ENCODE measurements around the gene FAM32A.

FAM32A gene

DNA sequence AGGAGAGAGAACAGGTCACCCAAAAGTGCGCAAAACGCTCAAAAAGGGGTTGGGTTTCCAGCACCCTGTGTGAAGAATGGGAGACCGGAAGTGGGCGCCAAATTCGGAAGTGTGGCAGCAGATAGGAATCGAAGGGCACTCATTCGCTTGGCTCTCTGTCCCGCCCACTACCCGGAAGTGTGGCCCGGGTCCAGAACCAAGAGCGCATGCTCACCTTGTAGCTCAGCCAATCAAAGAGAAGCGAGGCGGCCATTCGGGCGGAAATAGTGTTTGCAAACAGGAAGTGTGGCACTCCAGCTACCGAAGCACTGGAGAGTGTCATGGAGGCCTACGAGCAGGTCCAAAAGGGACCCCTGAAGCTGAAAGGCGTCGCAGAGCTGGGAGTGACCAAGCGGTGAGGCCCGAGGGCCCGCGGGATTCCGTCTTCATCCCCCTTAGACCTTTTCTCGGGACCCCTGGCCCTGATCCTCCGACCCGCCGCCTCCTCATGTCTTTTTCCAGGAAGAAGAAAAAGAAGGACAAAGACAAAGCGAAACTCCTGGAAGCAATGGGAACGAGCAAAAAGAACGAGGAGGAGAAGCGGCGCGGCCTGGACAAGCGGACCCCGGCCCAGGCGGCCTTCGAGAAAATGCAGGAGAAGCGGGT is at the start of gene FAM32A:
FAM32A (plus strand) TSS at position 288 of the 645 bp plus-strand sequence; CDS start at position 321, 33 bp downstream.
- peak; percentile 87 for DNase-seq

DNA sequence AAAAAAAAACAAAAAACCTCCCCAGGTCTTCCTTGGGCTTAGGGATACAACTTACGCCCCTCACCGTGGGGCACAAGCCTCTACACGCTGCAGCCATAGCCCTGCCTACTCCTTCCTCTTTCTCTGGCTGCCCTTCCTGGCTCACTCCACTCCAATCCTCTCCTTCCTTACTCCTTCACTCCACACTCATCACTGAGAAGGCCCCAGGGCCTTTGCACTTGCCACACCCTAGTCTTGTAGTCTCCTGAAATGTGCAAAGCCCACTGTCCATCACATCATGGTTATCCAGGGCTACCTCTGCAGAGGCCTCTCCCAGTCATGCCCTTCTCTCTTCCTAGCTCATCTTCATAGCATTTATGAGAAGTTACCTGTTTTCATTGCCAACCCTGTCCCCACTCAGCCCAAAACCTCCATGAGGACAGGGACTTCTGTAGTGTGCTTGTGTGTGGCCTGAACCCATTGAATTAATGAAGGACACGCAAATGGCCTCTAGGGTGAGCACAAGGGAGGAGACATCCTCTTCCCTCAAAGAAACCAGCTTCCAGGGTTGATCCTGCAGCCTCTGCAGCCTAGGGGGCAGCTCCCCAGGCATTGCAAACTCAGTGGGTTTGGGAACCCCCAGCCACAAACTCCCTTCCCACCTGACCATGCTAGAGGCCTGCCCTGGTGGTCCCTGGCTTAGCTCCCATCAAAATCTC is 49.6 kb upstream of the FAM32A start:
- DNase-seq, result no peak

DNA sequence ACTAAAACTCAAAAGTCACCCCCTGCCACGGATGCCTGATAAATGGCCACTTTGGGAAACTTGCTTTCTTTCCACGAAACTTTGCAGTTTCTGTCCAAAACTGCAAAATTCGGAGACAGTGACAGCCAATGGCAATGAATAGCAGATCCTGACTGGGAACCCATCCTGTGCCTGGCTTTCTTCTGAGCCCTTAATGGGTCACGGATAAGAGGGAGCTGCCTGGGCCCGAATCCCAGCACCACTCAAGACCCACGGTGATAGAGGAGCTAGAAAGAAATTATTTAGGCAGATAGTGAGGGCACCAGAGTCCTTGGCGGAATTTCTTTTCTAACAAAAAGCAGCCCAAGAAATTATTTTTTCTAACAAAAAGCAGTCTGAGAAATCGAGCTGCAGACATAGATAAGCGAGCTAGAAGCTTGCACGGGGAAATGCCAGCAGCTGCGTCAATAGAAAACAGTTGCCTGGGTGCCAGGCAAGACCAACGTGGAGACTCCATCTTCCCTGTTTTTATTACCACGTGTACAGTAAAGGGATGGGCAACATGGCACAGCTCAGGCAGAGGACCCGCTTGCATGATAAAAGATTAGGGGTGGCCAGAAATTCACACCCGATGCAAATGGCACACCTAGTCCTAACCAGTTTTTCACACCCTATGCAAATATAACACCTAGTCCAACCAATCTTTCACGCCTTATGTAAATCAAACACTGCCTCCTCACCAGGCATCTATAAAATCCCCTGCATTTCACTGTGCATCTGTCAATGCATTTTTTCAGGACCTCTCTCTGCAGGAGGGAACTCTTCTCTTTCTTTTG is 48.8 kb upstream of the FAM32A start:
- DNase-seq, result no peak

DNA sequence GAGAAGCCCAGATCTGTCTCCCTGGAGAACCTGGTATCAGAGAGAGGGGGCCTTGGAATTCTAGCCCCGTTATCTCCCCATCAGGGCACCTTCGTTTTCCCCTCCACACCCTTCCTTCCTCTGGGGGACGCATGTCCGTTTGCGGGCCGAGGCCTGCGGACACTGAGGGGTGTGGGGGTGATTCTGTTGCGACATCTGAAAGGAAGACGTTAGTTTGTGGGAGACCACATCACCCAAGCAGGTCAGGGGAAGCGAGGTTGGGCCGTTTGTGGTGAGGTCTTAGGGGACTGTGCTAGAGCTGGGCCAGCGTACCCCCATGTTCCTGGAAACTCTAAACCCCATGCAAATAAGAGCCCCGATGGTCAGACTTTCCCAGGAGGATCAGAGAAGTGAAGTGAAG is 45.5 kb upstream of the FAM32A start:
- DNase-seq, result no peak

DNA sequence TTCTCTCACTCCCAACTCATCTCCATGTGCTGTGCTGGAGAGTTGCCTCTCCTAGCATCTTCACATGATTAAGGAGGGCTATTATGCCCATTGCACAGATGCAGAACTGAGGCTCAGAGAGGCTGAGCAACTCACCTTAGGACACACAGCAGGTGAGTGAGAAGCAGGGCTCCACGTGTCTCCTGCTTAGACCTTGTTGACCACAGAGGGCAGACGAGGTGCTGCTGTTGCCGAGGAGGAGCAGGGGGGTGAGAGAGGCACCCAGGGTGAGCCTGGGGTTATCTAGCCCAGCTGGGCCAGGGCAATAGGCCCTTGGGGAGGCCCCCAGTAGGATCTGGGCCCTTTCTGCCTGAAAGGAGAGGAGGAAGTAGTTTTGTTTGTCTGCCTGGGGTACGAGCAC is 44.2 kb upstream of the FAM32A start:
- DNase-seq, result no peak

DNA sequence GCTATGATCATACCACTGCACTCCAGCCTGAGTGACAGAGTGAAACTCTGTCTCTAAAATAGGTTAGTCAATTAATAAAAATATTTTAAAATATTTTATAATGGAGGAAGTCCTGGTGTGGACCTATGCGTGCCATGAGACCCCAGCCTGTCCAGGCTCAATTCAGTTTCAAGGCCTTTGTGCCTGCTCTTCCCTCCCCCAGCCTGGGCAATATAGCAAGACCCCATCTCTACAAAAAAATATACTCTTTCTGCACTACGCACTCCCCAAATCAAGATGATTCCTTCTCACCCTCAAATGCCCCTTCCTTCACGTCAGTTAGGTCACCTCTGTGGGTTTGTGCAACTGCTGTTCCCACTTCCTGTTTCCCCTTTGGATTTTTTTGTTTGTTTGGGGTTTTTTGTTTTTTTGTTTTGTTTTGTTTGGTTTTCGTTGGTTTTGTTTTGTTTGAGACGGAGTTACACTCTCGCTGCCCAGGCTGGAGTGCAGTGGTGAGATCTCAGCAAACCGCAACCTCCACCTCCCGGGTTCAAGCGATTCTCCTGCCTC is 43.1 kb upstream of the FAM32A start:
- no peak for DNase-seq

DNA sequence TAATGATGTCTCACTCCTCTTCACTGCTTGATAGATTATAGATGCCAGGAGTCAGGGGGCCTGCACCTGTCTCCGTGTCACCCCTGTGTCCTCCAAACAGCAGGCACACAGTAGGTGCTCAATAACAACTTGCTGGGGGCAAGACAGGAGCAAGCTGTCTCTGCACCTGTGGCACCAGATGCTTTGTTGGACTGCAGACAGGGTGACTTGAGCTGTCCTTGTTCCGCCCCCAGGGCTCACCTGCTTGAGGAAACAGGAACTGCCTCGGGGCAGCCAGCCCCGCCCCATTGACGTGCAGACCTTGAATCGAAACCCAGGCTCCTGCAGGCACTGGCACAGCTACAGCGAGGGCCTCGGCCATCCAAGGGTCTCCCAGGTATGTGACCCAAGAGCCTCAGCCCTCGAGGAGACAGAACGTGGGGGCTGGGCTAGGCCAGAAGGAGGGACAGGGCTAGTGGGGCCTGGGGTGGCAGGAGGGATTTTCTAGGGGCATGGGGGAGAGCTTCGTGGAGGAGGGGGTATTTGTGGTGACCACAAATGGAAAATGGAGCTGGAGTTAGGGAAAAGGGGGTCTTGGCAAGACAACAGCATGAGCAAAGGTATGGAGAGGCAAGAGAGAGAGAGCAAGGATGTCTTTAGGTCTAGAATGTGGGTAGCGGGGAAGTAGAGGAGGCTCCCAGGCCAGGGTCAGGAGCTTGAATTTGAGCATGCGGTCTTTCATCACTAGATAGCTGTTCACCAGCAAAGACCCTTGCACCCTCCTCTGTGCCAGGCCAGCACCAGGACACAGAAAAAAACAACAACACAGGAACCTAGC is 41.6 kb upstream of the FAM32A start, which contains the start of gene HSH2D:
HSH2D (plus strand) TSS at position 287 of the 817 bp plus-strand sequence. CDS start 5,066 bp downstream, outside the sequence.
- DNase-seq, result no peak

DNA sequence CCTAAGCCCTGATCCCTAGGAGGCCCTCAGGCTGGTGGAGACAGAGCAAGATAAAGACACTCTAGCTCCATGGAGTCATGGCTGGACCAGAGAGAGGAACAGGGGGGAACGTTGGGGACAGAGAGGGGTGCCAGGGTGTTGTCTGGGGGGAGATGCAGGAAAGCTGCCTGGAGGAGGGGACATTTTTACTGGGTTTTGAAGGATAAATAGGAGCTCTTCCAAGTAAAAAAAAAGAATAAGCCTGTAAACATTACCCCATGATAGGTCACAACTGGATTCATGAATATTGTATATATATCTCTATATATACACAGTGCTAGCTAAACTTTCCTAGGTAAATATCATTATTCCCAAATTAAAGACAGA is 41.0 kb upstream of the FAM32A start:
- no peak for DNase-seq

DNA sequence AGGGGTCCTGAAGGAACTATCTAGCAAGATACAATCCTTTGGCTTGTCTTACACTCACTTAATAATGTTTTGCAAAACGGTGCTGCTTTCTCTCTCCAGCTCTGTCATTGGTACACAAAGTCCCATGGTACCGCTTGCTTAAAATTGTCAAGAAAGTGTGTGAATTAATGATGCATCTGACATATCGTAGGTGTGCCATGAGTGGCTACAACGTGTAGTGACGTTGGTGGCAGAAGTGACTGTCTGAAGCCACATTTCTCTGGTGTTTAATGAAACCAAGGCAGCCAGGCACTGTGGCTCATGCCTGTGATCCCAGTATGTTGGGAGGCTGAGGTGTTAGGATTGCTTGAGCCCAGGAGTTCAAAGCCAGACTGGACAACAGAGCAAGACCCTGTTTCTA is 39.1 kb upstream of the FAM32A start:
- DNase-seq, result no peak

DNA sequence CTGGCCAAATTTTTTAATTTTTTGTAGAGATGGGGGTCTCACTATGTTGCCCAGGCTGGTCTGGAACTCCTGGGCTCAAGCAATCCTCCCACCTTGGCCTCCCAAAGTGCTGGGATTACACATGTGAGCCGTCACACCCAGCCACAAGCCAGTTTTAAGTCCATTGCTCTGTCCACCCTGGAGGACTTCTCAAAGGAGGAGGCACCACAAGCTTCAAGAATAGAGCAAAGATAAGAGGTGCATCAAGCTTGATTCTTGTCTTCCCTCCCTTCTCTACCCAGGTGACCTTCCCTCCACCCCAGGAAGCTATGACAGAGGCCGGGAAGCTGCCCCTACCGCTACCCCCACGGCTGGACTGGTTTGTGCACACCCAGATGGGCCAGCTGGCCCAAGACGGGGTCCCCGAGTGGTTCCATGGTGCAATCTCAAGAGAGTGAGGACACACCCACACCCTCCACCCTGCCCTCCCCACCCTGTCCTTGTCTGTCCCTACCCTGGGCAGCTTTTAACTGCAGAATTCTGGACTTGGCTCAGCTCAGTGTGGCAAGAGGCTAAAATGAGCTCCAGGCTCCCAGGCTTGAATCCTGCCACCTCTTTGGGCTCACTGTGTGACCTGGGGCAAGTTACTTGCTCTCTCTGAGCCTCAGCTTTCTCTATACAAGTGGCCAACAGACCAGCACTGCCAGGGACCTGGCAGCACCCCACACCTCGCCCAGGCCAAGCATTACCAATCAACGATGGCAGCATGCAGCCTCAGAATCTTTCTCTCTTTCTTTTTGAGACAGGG is 36.6 kb upstream of the FAM32A start:
- DNase-seq, result no peak

DNA sequence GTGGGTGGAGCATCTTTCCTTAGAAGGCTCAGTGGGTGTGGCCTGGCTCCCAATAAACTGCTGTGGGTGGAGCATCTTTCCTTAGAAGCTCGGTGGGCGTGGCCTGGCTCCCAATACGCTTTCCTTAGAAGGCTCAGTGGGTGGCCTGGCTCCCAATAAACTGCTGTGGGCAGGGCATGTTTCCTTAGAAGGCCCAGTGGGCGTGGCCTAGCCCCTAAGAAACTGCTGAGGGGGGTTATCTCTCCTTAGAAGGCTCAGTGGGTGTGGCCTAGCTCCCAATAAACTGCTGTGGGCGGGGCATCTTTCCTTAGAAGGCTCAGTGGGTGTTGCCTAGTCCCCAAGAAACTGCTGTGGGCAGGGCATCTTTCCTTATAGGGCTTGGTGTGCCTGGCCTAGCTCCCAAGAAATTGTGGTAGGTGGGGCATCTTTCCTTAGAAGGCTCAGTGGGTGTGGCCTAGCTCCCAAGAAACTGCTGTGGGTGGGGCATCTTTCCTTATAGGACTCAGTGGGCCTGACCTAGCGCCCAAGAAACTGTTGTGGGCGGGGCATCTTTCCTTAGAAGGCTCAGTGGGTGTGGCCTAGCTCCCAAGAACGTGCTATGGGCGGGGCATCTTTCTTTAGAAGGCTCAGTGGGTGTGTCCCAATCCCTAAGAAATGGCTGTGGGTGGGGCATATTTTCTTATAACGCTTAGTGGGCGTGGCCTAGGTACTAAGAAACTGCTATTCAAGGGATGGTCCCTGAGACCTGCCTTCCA is 31.5 kb upstream of the FAM32A start:
- no peak for DNase-seq

DNA sequence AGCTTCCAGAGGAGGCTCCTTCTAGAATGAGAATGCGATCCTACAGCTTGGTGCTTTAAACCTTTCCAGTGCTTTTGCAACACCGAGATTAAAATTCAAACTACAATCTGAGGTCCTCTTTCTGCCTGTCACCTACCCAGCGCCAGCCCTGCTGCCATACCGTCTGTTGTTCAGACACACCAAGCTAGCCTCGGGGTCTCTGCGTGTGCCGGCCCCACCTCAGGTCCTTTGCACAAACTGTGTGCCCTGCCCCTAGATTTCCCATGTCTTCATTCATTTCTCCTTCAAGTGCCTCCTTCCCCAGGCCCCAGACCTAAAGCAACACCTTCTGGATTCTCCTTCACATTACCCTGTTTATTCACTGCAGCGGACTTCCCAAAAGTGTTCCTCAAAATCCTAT is 30.7 kb upstream of the FAM32A start:
- no peak for DNase-seq

DNA sequence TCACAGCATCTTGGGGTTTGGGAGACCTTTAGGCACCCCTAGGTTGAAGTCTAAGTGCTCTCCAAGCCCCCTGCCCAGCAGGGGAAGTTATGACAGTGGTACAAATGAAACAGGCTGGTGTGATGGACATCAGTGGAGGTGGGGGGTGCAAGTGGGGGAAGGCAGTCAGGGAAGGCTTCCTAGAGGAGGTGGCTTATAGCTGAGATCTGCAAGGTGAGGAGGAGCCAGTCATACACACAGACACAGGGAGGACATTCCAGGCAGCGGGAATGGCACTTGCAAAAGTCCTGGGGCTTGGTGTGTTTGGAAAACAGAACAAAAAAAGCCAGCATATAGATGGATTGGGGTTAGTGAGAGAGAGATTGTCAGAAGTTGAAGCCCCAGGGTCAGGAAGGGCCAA is 30.1 kb upstream of the FAM32A start:
- no peak for DNase-seq

DNA sequence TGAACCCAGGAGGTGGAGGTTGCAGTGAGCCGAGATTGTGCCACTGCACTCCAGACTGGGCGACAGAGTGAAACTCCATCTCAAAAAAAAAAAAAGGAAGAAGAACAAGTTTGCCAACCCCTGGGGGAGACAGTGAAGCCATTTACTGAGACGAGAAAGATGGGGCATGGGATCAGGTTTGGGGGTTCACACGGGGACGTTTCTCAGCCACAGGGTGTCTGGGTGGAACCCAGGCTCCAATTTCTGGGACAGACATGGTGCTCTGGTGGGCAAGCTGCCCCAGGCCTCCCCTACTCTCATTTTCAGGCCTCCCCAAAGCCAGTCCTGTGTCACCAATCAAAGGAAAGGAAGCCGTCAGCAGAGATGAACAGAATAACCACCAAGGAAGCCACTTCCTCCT is 28.3 kb upstream of the FAM32A start:
- DNase-seq, result no peak

DNA sequence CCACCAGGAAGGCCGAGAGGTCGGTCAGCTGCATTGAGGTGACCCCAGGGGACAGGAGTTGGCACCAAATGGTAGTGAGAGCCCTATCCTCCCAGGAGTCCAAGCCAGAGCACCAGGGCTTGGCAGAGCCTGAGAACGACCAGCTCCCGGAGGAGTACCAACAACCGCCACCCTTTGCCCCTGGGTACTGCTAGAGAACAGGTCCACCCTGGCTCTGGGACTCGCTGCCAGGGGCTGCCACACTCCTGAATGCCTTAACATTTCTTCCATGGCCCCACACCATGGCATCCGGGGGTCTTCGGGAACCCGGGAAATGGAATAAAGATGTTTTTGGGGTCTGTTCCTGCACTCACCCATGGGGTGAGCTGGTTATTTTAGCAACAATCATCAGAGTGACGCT is 27.6 kb upstream of the FAM32A start:
- no peak for DNase-seq

DNA sequence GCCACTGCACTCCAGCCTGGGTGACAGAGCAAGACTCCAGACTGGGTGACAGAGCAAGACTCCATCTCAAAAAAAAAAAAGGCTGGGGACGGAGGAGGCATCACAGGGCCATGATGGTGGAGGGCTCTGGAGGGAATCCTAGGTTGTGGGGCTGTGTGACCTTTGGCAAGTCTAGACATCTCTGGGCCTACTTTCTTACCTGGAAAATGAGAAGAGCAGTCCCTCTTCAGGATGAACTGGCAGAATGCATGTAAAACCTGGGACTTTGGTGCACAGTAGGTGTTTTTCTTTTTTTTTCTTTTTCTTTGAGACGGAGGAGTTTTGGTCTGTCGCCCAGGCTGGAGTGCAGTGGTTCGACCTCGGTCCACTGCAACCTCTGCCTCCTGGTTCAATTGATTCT is 25.6 kb upstream of the FAM32A start:
- no peak for DNase-seq

DNA sequence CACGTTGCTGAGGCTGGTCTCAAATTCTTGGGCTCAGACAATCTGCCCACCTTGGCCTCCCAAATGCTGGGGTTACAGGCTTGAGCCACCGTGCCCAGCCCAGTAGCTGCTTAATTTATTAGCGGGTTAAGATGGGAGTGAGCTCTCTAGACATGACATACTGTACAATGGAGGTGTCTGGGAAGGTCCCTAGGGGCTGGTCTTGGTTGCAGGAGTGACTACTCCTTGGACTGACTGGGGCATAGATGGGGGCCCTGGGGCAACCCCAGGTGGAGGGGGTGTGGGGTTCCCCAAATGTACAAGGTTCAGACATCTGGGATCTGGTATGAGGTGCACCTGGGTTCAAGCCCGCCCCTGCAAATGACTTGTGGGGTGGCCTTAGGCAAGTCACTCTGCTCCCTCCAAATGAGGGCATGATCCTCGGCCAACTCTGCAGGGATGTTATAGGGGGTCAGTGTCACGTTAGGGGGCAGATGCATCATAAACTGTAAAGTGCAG is 24.7 kb upstream of the FAM32A start:
- DNase-seq, result no peak

DNA sequence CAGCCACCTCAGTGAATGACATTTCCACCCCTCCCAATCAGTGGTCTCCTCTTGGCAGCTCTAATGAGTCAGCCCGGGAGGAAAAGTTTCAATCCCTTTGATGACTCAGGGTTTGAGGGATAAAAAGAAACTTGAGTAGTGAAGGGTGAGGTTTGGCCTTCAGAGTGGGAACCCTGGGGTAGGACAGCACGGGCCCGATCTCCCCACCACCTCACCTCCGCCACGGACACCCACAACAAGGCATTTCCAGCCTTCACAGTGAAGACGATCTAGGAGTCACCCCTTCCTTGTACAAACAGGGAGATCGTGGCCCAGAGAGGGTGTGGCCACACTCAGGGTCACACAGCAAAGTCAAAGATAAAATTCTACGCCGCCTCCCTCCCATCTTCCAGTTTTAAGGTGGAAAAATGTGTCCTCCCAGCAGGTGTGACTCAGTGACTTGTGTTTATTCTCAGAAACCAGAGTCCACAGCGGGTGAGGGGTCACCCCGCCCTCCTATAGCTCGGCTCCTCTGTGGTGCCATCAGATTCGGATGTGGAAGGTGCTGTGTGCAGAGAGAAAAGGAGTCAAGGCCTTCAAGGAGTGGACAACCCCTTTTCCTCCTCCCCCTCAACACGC is 24.2 kb upstream of the FAM32A start:
- peak; percentile 34 for DNase-seq

DNA sequence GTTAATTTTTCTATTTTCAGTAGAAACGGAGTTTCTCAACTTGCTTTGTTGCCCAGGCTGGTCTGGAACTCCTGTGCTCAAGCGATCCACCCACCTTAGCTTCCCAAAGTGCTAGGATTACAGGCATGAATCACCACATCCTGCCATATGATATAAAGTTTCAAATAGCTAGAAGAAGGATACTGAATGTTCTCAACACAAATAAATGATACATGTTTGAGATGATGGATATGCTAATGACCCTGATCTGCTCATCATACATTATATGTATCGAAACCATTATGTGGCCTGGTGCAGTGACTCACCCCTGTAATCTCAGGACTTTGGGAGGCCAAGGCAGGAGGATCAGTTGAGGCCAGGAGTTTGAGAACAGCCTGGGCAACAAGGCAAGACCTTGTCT is 23.4 kb upstream of the FAM32A start:
- DNase-seq, result no peak

DNA sequence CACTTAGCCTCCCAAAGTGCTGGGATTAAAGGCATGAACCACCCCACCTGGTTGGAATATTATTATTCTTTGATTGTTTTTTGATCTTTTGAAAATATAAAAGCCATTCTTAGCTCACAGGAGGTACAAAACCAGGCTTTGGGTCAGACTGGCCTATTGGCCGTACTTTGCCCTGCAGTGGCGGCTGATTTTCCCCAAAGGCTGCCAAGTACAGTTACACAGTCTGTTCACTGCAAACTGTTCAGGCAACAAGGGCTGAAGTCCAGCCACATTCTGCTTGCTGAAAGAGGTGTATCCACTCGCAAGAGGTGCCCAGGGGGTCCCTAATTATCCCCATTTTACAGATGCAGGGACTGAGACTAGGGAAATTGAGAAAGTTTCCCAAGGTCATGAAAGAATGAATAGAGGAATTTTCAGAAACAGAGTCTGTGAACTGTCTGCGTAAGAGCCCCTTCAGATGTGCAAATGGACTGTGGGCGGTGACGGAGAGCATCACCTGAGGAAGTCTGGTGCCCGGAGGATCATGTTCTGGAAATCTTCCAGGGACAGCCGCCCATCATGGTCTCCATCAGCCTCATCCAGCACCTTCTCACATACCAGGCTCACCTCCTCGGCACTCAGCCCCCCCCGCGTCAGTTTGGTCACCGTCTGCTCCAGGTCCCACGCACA is 20.9 kb upstream of the FAM32A start:
- no peak for DNase-seq

Data from 8988T (cell line).